ENCODE results near the gene ACLY.
"Not testable (repeated sequence)": the region's sequence is repeated elsewhere in the genome, so short reads cannot be mapped to it uniquely, and the experiment has no call there.

ACLY gene

DNA sequence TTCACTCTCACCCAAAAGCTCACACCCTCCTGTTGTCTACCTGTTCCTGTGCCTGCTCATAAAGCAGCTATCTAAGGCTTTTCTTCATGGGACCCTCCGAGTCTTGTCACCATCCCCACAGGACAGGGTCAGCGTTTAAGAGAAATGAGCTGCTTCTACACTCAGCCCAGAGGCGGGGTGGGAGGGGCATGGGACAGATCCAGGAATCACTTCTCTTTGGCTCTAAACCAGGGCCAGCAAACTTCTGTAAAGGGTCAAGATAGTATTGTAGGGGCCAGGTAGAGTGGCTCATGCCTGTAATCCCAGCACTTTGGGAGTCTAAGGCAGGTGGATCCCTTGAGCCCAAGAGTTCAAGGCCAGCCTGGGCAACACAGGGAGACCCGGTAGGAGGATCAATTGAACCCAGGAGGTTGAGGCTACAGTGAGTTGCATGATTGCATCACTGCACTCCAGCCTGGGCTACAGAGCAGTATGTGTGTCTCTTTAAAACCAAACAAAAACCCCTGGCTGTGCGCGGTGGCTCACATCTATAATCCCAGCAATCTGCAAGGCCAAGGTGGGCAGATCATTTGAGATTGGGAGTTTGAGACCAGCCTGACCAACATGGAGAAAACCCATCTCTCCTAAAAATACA lies 30.3 kb downstream of the ACLY start:
- H3K27ac ChIP-seq (ENCODE audit: low read length), result no peak overlapping the region
- H3K36me3 ChIP-seq (ENCODE audit: insufficient read depth, low read depth, low read length), result peaks cover 95% of the 10 kb centered on the region
- H3K9me3 ChIP-seq (ENCODE audit: insufficient read depth, low read depth, low read length), result no peaks in the 10 kb centered on the region
- no peaks in the 10 kb centered on the region for H3K4me1 ChIP-seq (ENCODE audit: insufficient read depth, low read length)
- no peak overlapping the region for H3K4me3 ChIP-seq (ENCODE audit: low read length)
- H3K27me3 ChIP-seq (ENCODE audit: insufficient read depth, low read length), result no peaks in the 10 kb centered on the region
- H3K9ac ChIP-seq (ENCODE audit: low read depth, low read length), result no peak overlapping the region

DNA sequence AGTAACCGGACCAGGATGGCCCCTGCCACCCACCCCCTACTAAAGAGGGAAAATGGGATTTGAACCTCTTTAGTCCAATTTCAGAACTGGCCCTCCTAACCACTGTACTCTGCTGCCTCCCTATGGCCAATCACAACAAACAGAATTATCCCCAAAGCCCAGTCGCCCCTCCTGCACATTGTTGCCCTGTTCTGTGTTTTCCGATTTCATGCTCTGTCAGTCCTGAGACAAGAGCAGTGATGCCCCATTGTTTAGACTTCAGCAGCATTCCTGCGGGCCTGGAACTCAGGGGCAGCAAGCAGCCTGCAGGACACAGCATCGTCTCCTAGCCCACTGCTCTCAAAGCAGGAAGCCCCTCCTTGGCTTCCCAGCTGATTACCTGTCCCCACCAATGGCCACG lies 33.0 kb downstream of the ACLY start:
- Histone ChIP-seq H3K36me3 (ENCODE audit: insufficient read depth, low read depth, low read length) (peaks cover 93% of the 10 kb centered on the region), H3K4me1 (ENCODE audit: insufficient read depth, low read length) (no peaks in the 10 kb centered on the region), H3K27ac (ENCODE audit: low read length) (no peak overlapping the region), H3K27me3 (ENCODE audit: insufficient read depth, low read length) (no peaks in the 10 kb centered on the region), H3K4me3 (ENCODE audit: low read length) (no peak overlapping the region), H3K9me3 (ENCODE audit: insufficient read depth, low read depth, low read length) (no peaks in the 10 kb centered on the region), H3K9ac (ENCODE audit: low read depth, low read length) (no peak overlapping the region)

DNA sequence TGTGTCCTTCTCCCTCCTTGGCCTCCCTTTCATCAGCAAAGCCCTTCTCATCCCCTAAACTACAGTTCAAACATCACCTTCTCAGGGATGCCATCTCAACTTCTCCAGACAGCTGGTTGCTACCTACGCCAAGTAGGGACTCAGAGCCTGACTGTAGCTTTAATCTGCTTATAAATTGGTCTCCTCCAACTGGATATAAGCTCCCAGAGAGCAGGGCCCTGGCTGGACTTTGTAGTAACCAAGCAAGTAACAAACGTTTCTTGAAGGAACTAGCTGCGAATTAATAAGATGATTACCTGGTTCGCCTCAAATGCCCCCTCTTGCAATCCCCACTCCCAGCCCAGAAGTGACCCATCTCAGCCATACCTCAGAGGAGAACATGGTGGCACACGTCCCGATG lies 36.0 kb downstream of the ACLY start:
- Histone ChIP-seq H3K4me1 (ENCODE audit: insufficient read depth, low read length) (no peaks in the 10 kb centered on the region), H3K9ac (ENCODE audit: low read depth, low read length) (no peak overlapping the region), H3K9me3 (ENCODE audit: insufficient read depth, low read depth, low read length) (no peaks in the 10 kb centered on the region), H3K4me3 (ENCODE audit: low read length) (no peak overlapping the region), H3K36me3 (ENCODE audit: insufficient read depth, low read depth, low read length) (peaks cover 98% of the 10 kb centered on the region), H3K27ac (ENCODE audit: low read length) (no peak overlapping the region), H3K27me3 (ENCODE audit: insufficient read depth, low read length) (no peaks in the 10 kb centered on the region)

DNA sequence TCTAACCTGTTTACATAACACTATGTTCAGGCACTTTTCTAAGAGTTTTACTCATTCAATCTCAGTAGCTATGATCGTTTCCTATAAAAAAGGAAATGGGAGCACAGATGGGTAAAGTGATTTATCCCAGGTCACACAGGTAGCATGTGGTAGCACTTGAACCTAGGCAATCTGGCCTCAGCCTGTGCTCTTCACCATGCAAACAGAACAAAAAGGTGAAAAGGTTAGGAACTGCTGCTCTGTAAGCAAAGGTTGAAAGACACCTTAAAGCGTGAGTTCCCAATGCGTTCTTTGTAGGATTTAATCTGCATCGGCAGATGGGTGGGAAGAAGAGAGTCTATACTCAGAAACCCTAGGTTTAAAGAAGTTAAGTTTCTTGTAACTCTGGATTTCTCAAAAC lies 38.6 kb downstream of the ACLY start:
- Histone ChIP-seq H3K4me1 (ENCODE audit: insufficient read depth, low read length) (no peaks in the 10 kb centered on the region), H3K9me3 (ENCODE audit: insufficient read depth, low read depth, low read length) (no peaks in the 10 kb centered on the region), H3K36me3 (ENCODE audit: insufficient read depth, low read depth, low read length) (peaks cover 85% of the 10 kb centered on the region), H3K4me3 (ENCODE audit: low read length) (no peak overlapping the region), H3K9ac (ENCODE audit: low read depth, low read length) (no peak overlapping the region), H3K27ac (ENCODE audit: low read length) (no peak overlapping the region), H3K27me3 (ENCODE audit: insufficient read depth, low read length) (no peaks in the 10 kb centered on the region)

DNA sequence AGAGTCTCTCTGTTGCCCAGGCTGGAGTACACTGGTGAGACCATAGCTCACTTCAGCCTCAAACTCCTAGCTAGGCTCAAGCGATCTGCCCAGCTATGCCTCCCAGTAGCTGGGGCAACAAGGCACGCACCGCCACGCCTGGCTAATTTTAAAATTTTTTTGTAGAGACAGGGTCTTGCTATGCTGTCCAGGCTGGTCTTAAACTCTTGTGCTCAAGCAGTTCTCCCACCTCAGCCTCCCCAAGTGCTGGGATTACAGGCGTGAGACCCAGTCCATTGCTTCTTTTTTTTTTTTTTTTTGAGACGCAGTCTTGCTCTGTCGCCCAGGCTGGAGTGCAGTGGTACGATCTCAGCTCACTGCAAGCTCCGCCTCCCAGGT lies 44.5 kb downstream of the ACLY start:
- H3K4me1 ChIP-seq (ENCODE audit: insufficient read depth, low read length); H3K9ac ChIP-seq (ENCODE audit: low read depth, low read length): not testable (repeated sequence)

DNA sequence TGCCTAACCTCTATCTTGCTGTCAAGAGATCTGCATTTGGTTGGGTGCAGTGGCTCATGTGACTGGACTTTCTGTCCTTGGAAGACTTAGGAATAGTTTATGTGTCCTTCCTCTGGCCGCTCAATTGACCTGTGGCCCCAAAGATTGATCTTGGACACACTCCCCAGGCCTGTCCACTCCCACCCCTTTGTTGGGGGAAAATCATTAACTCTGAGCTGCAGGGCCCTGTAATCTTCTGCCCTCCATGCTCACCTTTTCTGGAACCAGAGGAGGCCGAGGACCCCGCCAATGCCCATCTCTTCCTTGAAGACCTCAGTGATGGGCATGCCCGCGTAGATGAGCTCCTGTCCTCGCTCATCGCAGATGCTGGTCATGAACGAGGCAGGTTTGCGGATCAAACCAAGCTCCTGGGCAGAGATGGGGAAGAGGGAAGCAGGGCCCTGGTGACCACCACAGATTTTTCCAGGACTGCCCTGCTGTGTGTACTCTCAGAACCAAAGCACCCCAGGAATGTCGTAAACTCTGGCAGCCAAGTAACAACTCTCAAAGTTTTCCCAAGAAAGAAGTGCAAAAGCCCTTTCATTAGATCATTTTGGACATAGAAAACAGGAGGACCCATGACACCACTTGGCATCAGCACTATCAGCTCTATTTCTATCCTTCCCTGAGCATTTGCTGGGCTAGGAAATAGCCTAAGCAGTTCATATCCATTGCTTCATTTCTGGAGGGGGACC lies 45.0 kb downstream of the ACLY start:
- Histone ChIP-seq H3K27me3 (ENCODE audit: insufficient read depth, low read length) (no peaks in the 10 kb centered on the region), H3K36me3 (ENCODE audit: insufficient read depth, low read depth, low read length) (peaks cover 86% of the 10 kb centered on the region), H3K27ac (ENCODE audit: low read length) (no peak overlapping the region), H3K9me3 (ENCODE audit: insufficient read depth, low read depth, low read length) (no peaks in the 10 kb centered on the region), H3K4me3 (ENCODE audit: low read length) (no peak overlapping the region), H3K9ac (ENCODE audit: low read depth, low read length) (no peak overlapping the region), H3K4me1 (ENCODE audit: insufficient read depth, low read length) (no peaks in the 10 kb centered on the region)

More for the DNA sequence above, 44.5 kb downstream of the ACLY start:
- peaks cover 86% of the 10 kb centered on the region for H3K36me3 ChIP-seq (ENCODE audit: insufficient read depth, low read depth, low read length)
- not testable (repeated sequence) for H3K9me3 ChIP-seq (ENCODE audit: insufficient read depth, low read depth, low read length); H3K4me3 ChIP-seq (ENCODE audit: low read length); H3K27ac ChIP-seq (ENCODE audit: low read length); H3K27me3 ChIP-seq (ENCODE audit: insufficient read depth, low read length)

DNA sequence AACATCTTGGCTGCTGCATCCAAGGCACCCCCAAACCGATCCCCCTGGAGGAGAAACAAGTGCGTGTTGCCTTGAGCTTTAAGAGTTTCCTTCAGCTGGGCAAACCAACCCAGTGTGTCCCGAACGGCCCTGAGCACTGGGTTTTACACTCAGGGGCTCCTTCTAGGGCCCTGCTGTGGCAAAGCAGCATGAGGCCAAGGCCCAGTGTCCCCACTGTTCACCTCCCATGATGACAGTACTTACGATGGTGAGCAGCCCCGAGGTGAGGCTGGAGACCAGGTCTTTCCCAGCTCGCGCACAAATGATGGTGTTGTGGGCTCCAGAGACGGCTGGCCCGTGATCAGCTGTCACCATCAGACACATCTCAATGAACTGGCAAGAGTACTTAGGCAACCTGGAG lies 47.0 kb downstream of the ACLY start:
- Histone ChIP-seq H3K27me3 (ENCODE audit: insufficient read depth, low read length) (no peaks in the 10 kb centered on the region), H3K9me3 (ENCODE audit: insufficient read depth, low read depth, low read length) (no peaks in the 10 kb centered on the region), H3K4me1 (ENCODE audit: insufficient read depth, low read length) (no peaks in the 10 kb centered on the region), H3K4me3 (ENCODE audit: low read length) (no peak overlapping the region), H3K9ac (ENCODE audit: low read depth, low read length) (no peak overlapping the region), H3K27ac (ENCODE audit: low read length) (no peak overlapping the region), H3K36me3 (ENCODE audit: insufficient read depth, low read depth, low read length) (peaks cover 83% of the 10 kb centered on the region)

DNA sequence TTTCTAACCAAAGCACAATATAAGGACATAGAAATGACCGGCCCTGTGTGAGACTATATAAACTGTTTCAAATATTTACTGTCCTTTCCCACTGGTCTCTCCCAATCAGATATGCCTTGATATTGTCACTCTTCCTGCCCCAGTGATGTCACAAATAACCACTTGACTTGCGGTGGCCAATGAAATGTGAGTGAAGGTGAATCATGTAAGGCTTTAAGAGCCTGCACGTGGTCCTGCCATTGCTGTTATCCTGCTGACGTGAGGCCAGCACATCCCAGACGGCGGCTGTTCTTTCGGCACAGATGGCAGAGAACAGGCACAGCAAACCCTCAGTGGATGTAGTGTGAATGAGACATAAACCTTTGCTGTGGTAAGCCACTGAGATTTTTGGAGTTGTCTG lies 48.1 kb downstream of the ACLY start:
- H3K27me3 ChIP-seq (ENCODE audit: insufficient read depth, low read length), result no peaks in the 10 kb centered on the region
- H3K4me1 ChIP-seq (ENCODE audit: insufficient read depth, low read length), result no peaks in the 10 kb centered on the region
- H3K36me3 ChIP-seq (ENCODE audit: insufficient read depth, low read depth, low read length), result peaks cover 84% of the 10 kb centered on the region
- H3K4me3 ChIP-seq (ENCODE audit: low read length), result no peak overlapping the region
- H3K27ac ChIP-seq (ENCODE audit: low read length), result no peak overlapping the region
- no peaks in the 10 kb centered on the region for H3K9me3 ChIP-seq (ENCODE audit: insufficient read depth, low read depth, low read length)
- H3K9ac ChIP-seq (ENCODE audit: low read depth, low read length), result no peak overlapping the region

DNA sequence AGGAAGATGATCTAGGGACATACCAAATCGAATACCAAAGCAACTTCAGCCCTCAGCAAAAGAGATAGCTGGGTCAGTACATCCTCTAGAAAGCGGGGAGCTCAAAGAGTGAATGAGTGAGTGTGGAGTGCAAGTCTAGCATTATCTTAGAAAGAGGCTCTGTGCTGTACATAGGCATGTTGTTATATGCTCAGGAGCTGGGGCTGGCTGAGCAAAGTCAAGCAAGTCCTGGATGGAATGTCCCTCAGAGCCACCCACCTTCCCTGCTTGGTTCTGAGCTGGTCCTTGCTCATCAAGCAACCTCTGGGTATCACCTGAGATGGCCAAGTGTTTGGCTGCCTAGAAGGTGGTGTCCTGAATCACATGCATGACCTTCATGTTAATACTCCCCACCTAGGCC lies 48.7 kb downstream of the ACLY start:
- H3K27me3 ChIP-seq (ENCODE audit: insufficient read depth, low read length), result no peaks in the 10 kb centered on the region
- no peaks in the 10 kb centered on the region for H3K4me1 ChIP-seq (ENCODE audit: insufficient read depth, low read length)
- no peaks in the 10 kb centered on the region for H3K9me3 ChIP-seq (ENCODE audit: insufficient read depth, low read depth, low read length)
- H3K27ac ChIP-seq (ENCODE audit: low read length), result no peak overlapping the region
- no peak overlapping the region for H3K9ac ChIP-seq (ENCODE audit: low read depth, low read length)
- H3K36me3 ChIP-seq (ENCODE audit: insufficient read depth, low read depth, low read length), result peaks cover 82% of the 10 kb centered on the region
- H3K4me3 ChIP-seq (ENCODE audit: low read length), result no peak overlapping the region

DNA sequence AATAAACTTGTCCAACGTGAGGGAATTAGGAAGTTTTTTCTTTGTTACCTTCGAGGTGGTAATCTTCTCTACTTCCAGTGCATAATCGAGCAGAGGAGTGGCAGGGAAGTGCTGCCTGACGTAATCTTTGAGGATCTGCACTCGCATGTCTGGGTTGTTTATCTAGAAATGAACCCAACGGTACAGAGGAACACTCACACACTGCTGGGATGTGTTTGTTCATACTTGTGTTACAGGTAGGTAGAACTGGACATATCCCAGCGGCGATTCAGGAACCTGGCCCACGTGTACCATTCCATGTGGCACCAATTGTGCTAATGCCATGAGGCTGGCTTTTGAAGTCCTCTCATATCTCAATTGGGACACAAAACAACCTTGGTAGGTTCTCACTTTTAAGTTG lies 49.3 kb downstream of the ACLY start:
- peaks cover 76% of the 10 kb centered on the region for H3K36me3 ChIP-seq (ENCODE audit: insufficient read depth, low read depth, low read length)
- no peaks in the 10 kb centered on the region for H3K9me3 ChIP-seq (ENCODE audit: insufficient read depth, low read depth, low read length)
- H3K9ac ChIP-seq (ENCODE audit: low read depth, low read length), result no peak overlapping the region
- no peak overlapping the region for H3K4me3 ChIP-seq (ENCODE audit: low read length)
- no peak overlapping the region for H3K27ac ChIP-seq (ENCODE audit: low read length)
- no peaks in the 10 kb centered on the region for H3K4me1 ChIP-seq (ENCODE audit: insufficient read depth, low read length)
- no peaks in the 10 kb centered on the region for H3K27me3 ChIP-seq (ENCODE audit: insufficient read depth, low read length)

DNA sequence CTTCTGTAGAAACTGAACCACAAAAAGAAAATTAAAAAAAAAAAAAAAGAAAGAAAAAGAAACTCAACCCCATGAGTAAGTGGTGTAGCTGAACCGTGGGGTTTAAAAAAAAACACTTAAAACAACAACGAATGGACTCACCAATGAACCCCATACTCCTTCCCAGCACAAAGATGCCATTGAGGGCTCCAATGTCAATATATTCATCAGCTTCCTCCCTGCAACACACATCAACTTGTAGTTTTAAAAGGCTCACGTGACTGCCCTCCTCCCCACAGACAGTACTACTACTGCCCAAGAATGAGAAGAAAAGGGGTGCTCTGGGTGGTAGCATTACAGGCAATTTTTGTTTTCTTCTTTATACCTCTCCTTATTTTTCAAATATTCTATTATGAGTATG lies 50.2 kb downstream of the ACLY start:
- Histone ChIP-seq H3K9ac (ENCODE audit: low read depth, low read length) (no peak overlapping the region), H3K4me1 (ENCODE audit: insufficient read depth, low read length) (peaks cover 7% of the 10 kb centered on the region), H3K36me3 (ENCODE audit: insufficient read depth, low read depth, low read length) (peaks cover 68% of the 10 kb centered on the region), H3K4me3 (ENCODE audit: low read length) (no peak overlapping the region), H3K27me3 (ENCODE audit: insufficient read depth, low read length) (no peaks in the 10 kb centered on the region), H3K27ac (ENCODE audit: low read length) (no peak overlapping the region), H3K9me3 (ENCODE audit: insufficient read depth, low read depth, low read length) (no peaks in the 10 kb centered on the region)

DNA sequence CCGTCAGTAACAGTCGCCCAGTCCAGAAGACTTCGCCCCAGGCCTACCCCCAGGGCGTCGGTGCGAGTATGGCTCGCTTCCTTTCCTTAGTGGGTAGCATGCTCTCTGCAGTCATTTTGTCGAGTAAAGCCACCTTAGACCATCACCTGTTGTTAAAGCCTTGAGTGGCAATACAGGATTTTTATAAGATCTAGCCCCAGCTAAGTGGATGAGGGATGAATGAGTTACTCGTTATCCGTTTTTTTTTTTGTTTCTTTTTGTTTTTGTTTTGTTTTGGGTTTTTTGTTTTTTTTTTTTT lies 53.2 kb downstream of the ACLY start:
- Histone ChIP-seq H3K4me1 (ENCODE audit: insufficient read depth, low read length) (peaks cover 19% of the 10 kb centered on the region), H3K27ac (ENCODE audit: low read length) (no peak overlapping the region), H3K4me3 (ENCODE audit: low read length) (peak overlapping the region; percentile 73), H3K36me3 (ENCODE audit: insufficient read depth, low read depth, low read length) (peaks cover 38% of the 10 kb centered on the region), H3K9me3 (ENCODE audit: insufficient read depth, low read depth, low read length) (no peaks in the 10 kb centered on the region), H3K9ac (ENCODE audit: low read depth, low read length) (peak overlapping the region; percentile 54; the same call in 1 of the 2 replicates), H3K27me3 (ENCODE audit: insufficient read depth, low read length) (no peaks in the 10 kb centered on the region)

Measured in iPS-20b (cell line).